Activated CD4-positive, CD25-positive, alpha-beta regulatory T cell treated with anti-CD3 and anti-CD28 coated beads, Interleukin-2, amount 50 U/mL, for 24 hours (primary cell): ENCODE measurements around the gene CELA3B.
"Not testable (repeated sequence)": the region's sequence is repeated elsewhere in the genome, so short reads cannot be mapped to it uniquely, and the experiment has no call there.

Experiments
- ATAC-seq, 2 donors: fragments of 150-1000 bp; cut with Tn5 transposase; one replicate each; pipeline ENCODE4 v1.10.0; 2021; ENCODE audit warnings: mild to moderate bottlenecking in 1 of 2, moderate library complexity in 1 of 2

CELA3B gene

GRCh38 chr1:21980515-21981220 is 3.8 kb downstream of the CELA3B start:
- ATAC-seq: not testable (repeated sequence)

- not testable (repeated sequence) for ATAC-seq
These were observed 4.4 kb downstream of the CELA3B start for GRCh38 chr1:21981253-21981652.

GRCh38 chr1:21982122-21982521 is 5.3 kb downstream of the CELA3B start:
- ATAC-seq: not testable (repeated sequence)

- ATAC-seq: not testable (repeated sequence)
These were observed 6.7 kb downstream of the CELA3B start for GRCh38 chr1:21983539-21983938.

- ATAC-seq: not testable (repeated sequence)
These were observed 9.1 kb downstream of the CELA3B start for GRCh38 chr1:21985893-21986292.

GRCh38 chr1:21986386-21986785 is 9.6 kb downstream of the CELA3B start:
- not testable (repeated sequence) for ATAC-seq

GRCh38 chr1:21989672-21990393 is 13.0 kb downstream of the CELA3B start:
- not testable (repeated sequence) for ATAC-seq

- ATAC-seq: not testable (repeated sequence)
These were observed 15.4 kb downstream of the CELA3B start for GRCh38 chr1:21992186-21992585.

GRCh38 chr1:21994716-21995115 is 17.9 kb downstream of the CELA3B start:
- ATAC-seq: not testable (repeated sequence)

GRCh38 chr1:21996663-21996970 is 19.8 kb downstream of the CELA3B start:
- not testable (repeated sequence) for ATAC-seq

- ATAC-seq: not testable (repeated sequence)
These were observed 21.2 kb downstream of the CELA3B start for GRCh38 chr1:21997891-21998623.

GRCh38 chr1:21998624-21999294 is 21.9 kb downstream of the CELA3B start:
- ATAC-seq: not testable (repeated sequence)

- ATAC-seq: not testable (repeated sequence)
These were observed 22.8 kb downstream of the CELA3B start for GRCh38 chr1:21999645-22000044.

- no peak for ATAC-seq
These were observed 24.6 kb downstream of the CELA3B start, which contains the start of gene CELA3A for GRCh38 chr1:22001409-22001808. Gene CELA3A, plus strand, starts transcription at chr1:22001657. Its CDS starts 18 bp downstream, at chr1:22001675.

- ATAC-seq: not testable (repeated sequence)
These were observed 25.6 kb downstream of the CELA3B start for GRCh38 chr1:22002461-22002860.

- ATAC-seq: not testable (repeated sequence)
These were observed 26.1 kb downstream of the CELA3B start for GRCh38 chr1:22002875-22003274.

- ATAC-seq: not testable (repeated sequence)
These were observed 27.1 kb downstream of the CELA3B start for GRCh38 chr1:22003959-22004358.

- not testable (repeated sequence) for ATAC-seq
These were observed 28.7 kb downstream of the CELA3B start for GRCh38 chr1:22005261-22006149.

GRCh38 chr1:22006736-22007135 is 29.9 kb downstream of the CELA3B start:
- not testable (repeated sequence) for ATAC-seq

- ATAC-seq: not testable (repeated sequence)
These were observed 30.4 kb downstream of the CELA3B start for GRCh38 chr1:22007262-22007661.

GRCh38 chr1:22009566-22009965 is 32.7 kb downstream of the CELA3B start:
- not testable (repeated sequence) for ATAC-seq

- ATAC-seq: not testable (repeated sequence)
These were observed 35.9 kb downstream of the CELA3B start for GRCh38 chr1:22012752-22013151.
